HG03354 (cell line): ENCODE data around the gene HBS1L.

Experiments used
- ATAC-seq: cut with Tn5 transposase; IDR thresholded peaks from one replicate; pipeline ENCODE4 v1.9.1; 2021; ENCODE audit warnings: mild to moderate bottlenecking; ENCODE audit not compliant: unreplicated experiment, poor library complexity, severe bottlenecking

HBS1L gene

GRCh38 chr6:134932535-134933470 lies 121.8 kb downstream of the HBS1L start:
- no peak for ATAC-seq

GRCh38 chr6:134932098-134932497 lies 122.5 kb downstream of the HBS1L start:
- ATAC-seq: no peak

- ATAC-seq: no peak
Observed at GRCh38 chr6:134930463-134930862, 124.2 kb downstream of the HBS1L start.

DNA sequence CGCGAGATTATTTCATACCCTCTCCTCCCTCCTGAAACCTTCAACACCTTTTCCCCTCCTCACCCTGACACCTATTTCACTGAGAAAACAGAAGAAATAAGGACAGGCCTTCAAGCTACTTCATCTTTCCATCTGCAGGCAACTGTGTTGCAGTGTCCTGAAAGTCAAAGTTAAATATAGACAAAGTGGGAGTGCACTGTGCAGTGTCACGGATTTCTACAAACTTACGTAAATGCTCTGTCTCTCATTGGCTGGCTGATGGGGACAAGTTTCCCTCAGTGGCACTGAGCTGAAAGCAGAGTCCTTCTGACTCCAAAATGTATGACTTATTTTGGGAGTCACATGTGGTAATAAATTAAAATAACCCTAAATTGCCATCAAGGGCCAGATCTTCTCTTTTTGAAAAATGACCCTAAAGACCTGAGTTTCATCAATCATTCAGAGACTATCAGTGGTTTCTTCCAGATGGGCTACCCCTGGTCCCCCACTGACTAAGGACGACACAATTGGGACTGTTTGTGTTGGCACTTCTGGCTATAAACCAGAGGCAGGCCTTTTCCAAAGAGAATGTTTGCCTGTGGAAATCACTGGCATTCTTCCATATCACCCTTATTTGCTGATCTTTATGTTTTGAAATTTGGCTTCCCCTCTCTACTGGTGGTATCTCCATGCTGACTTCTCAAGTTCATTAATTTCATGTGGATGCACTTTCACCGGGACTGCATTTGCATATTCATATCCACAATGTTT lies 126.3 kb downstream of the HBS1L start:
- no peak for ATAC-seq

GRCh38 chr6:134925800-134926199 lies 128.8 kb downstream of the HBS1L start:
- no peak for ATAC-seq

DNA sequence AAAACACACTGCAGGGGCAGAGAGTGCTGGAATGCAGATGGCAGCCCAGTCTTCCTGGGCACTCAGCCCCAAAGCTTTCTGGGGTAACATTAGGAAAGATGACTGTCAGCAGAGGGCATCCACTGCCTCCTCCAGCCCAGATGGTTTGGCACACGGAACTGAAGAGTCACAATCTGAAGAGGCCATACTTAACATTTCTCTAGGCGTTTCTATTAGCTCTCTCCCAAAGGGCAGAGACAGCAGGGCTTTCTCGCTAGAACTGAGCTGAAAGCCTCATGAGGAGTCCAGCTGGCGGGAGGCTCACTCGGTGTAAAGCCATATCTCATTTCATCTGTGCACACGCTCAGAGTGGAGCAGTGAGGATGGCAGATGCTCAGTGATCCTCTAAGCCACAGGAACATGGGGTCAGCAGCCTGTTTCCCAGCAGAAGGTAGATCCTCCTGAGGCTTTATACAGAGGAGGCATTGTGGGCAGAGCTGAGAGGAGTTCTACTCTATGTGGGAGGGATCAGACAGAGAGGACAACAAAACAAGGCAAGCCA lies 132.8 kb downstream of the HBS1L start:
- no peak for ATAC-seq

DNA sequence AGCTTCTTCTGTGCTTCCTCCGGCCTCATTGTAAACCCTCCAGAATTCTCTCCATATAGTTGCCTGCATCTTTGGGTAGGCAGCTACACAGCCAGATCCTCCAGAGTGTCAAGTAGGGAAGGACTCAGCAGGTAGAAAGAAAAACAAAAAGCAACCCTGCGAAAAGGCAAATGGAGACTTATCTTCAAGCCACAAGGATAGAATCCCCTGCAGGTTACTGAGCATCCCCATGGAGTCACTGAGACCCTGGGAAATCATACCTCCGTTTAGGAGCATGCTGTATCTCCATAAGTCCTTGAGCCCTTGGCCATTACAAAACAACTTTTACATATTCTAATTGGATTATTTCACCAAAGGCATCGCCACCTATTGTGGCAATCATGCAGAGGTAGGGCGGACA lies 133.3 kb downstream of the HBS1L start:
- no peak for ATAC-seq

- ATAC-seq: no peak
Observed at GRCh38 chr6:134920422-134920821, 134.2 kb downstream of the HBS1L start.

- no peak for ATAC-seq
Observed at GRCh38 chr6:134918418-134918961, 136.1 kb downstream of the HBS1L start.

DNA sequence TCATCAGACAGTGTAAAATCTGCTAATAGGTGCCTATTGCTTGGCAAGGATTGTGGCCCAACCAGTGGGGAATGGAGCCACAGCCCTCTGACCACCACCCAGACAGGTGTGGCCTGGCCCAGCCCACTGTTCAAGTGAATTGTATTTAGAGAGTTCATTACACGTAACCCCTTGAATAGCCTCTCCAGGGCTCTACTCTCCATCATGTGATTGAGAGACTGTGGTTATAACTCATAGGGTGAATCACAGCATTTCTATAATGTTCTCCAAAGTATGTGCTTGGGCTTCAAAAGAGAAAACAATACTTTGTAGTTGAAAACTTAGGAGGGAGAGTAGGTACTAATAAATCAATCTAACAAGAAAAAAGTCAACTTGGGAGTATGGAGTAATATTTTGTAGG lies 143.1 kb downstream of the HBS1L start:
- no peak for ATAC-seq

- no peak for ATAC-seq
Observed at GRCh38 chr6:134910593-134910935, 144.1 kb downstream of the HBS1L start.
